Stimulated activated naive CD4-positive, alpha-beta T cell (primary cell): ENCODE results near the gene ECHDC3.
"Not testable (repeated sequence)": the region's sequence is repeated elsewhere in the genome, so short reads cannot be mapped to it uniquely, and the experiment has no call there.

Experiments used
- DNase-seq, 6 experiments: peaks; one replicate each; lab custom pipeline; 2025; lab: John Stamatoyannopoulos, UW

ECHDC3 gene

DNA sequence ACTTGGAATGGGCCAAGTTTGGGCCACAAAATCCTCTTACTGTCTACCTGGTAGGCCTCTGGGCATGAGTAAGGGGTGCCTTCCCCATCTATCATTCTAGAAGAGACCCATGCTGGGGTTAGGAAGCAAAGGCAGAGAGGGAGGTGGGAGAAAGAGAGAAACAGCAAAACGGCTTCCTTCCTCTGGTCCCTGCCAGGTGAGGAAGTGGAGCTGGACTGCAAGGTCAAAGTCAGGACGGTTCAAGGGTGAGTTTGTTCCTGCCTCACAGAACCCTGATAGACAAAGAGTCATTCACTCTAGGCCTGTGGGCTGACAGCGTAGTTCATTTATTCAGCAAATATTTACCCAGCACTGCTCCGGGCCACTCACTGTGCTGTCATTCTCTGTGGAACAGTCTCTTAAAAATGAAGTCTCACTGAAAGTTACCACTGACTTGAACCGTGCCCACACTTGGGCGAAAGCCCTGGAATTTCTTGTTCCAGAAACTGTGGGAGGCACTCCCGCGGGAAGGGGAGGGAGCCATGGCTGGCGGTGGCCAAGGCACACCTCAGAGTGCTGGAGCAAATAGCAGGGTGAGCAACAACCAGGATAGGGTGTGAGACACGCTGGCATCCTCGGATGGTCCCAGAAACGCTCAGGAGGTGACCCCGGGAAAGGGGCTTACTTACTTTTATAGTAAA is 26.2 kb upstream of the ECHDC3 start:
- DNase-seq, result no peak

GRCh38 chr10:11716686-11717085 is 25.5 kb upstream of the ECHDC3 start:
- no peak for DNase-seq

DNA sequence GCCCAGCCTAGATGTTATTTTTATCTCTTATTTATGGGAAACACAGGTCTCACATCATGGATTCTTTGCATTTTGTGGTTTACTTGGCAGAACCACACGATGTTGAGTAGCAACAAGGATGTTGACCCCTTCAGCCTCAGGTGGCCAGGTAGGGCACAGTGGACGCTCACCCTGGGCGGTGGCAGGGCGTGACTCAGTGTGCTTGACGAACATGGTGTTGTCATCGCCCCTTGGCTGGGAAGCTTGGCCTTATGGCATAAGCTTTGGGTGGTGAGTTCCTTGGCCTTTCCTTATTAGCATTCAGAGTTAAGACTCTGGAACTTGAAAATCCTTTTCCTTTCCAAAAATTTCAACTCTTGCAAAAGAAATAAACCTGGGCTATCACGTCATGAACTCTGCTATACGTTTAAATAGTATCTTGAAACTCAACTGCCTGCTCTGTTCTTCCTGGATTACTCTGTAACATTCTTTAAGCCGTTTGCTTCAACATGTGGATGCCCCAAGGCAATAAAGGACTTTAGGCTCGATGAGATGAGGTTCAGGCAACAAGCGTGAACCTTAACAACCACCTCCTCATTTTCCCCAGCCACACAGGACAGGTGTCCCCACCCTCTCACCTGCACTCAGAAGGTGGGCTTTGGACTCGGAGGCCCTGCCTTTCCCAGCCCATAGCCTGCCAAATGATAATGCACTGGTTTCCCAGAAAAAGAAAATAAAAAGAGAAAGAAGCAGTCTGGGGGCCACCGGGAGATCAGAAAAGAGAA is 22.5 kb upstream of the ECHDC3 start:
- no peak for DNase-seq

DNA sequence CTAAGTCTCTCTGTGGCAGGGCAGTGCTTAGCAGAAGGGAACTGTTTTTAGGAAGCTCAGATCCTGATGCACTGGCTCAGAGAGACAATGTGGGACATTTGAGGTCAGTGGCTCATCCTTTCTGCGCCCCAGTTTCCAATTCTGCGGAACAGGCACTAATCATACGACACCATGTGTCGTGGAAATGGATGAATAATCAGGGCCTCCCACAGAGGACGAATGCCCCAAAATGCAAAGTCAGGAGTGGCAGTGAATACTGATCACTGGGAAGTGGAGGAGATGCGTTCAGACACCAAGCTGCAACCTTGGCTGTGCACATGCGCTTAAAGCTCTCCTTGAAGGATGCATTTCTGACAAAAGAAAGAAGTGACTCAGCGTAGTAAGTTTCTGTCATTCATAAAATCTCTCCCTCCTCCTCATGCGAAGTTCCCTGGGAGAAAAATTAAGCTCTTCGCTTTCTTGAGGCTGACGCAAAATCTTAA is 21.9 kb upstream of the ECHDC3 start:
- no peak for DNase-seq

DNA sequence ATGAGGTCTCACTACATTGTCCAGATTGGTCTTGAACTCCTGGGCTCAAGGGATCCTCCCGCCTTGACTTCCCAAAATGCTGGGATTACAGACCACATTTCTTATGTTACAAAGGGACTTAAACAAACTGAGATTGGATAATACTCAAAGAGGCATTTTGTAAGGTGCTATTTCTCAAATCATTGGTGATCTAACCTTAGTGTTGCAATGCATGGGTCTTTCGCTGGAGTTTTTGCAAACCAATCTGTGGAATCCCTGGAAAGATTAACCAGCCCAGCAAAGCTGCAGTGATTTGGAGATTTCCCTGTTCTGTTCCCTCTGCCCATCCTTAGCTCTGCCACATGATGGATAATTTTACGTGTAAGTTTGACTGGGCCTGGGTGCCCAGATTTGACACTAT is 20.4 kb upstream of the ECHDC3 start:
- DNase-seq, result no peak

DNA sequence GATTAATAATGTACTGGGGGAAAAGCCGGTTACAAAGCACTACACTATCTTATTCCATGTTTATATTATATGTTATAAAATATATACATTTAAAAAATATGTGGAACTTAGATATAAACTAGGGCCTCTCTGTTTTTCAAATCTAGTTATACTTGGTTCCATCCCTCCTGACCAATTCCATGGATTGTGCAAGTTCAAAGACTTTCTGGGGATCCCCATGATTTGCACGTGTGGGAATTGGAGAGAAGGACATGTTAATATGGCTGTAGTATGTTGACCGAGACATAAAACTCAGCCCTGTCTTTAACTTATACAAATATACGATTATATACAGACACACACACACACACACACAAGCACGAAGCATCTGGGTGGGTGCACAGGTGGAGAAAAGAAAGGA is 18.8 kb upstream of the ECHDC3 start:
- DNase-seq, result no peak

DNA sequence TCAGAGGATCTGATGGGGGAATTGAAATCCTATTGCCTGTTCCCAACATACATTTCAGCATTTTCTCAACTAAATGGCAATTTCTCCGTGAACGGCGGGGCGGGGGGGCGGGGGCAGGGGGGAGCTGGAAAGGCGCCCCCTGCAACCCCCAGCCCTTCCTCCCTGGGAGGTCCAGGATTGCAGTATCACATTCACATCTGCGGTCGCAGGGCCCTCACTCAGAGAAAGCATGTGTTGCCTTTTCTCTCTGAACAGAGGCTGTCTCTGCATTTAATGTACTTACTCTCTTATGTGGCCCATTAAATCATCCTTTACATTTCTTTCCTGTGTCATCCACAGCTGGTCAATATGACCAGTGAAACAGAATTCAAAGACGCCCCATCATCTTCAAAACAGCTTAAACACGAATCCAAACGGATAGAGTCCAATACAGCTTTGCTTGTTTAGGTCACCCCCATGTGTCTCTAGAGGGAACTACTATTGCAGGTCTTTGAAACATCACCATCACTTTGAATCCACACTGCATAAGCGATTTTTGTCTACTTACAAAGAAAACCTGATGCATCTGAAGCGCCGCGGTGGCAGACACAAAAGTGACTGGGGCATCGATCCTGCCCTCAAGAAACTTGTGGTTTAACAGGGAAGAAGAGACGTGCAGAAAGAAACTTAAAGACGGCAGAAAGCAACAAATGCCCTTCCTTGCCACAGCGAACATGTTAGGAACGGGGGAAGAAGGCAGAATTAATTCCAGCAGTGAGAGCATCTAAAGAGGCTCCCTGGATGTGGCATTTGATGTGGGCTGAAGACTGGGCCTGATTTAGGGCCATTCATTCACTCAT is 17.0 kb upstream of the ECHDC3 start:
- DNase-seq, result peak in 3 of 6 experiments; percentile 40 to 65 (median 61)

GRCh38 chr10:11725912-11726311 is 16.3 kb upstream of the ECHDC3 start:
- no peak for DNase-seq

DNA sequence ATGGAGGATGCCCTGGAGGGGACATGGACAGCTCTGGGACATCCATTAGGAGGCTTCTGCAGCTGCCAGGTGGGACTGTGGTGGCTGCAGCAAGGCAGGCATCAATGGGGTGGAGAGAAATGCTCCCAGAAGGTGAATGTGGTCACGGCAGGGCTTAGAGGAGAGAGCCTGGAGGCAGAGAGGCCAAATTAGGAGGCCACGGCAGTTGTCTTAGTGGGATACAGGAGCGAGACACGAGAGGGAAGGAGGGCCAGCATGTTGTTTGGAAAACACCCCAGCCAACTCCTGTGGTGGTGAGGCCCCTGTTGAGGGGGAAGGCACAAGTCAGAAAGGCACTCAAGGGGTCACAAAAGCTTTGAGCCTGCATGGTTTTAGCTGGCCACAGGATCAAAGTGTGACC is 14.6 kb upstream of the ECHDC3 start:
- no peak for DNase-seq

DNA sequence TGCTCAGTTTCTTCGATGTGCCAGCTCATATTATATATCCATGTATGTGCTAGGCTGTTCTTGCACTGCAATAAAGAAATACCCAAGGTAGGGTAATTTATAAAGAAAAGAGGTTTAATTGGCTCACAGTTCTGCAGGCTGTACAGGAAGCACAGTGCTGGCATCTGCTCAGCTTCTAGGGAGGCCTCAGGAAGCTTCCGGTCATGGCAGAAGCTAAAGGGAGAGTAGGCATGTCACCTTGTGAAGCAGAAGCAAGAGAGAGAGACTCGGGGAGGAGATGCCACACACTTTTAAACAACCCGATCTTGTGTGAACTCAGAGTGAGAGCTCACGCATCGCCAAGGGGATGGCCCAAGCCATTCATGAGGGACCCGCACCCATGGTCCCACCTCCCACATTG is 13.8 kb upstream of the ECHDC3 start:
- DNase-seq, result no peak

GRCh38 chr10:11729790-11730315 is 12.3 kb upstream of the ECHDC3 start:
- DNase-seq, result no peak

GRCh38 chr10:11730779-11731178 is 11.4 kb upstream of the ECHDC3 start:
- DNase-seq, result no peak

DNA sequence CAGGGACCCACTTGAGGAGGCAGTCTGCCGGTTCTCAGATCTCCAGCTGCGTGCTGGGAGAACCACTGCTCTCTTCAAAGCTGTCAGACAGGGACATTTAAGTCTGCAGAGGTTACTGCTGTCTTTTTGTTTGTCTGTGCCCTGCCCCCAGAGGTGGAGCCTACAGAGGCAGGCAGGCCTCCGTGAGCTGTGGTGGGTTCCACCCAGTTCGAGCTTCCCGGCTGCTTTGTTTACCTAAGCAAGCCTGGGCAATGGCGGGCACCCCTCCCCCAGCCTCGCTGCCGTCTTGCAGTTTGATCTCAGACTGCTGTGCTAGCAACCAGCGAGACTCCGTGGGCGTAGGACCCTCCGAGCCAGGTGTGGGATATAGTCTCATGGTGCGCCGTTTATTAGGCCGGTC is 5.4 kb upstream of the ECHDC3 start:
- not testable (repeated sequence) for DNase-seq

GRCh38 chr10:11737258-11738032 is 4.7 kb upstream of the ECHDC3 start:
- not testable (repeated sequence) for DNase-seq

- DNase-seq, result no peak
Measured at GRCh38 chr10:11740907-11741306, 1.3 kb upstream of the ECHDC3 start.

DNA sequence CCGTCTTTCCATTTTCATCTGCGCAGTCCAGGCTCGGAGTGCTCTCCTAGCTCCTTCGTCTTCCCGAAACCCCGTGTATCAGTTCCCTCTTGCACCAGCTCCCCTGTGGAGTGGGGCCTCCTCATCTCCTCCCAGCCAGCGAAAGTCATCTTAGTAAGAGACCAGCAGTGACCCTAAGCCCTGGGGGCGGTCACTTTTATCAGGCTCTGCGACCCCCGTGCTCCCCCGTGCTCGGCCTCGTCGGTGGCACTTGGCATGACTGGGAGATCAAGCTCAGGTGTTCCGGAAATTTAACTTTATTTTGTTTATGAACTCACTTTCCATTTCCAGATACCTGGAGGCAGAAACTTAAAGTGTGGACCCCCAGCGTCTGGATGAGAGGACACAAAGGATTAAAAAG is 574 bp upstream of the ECHDC3 start:
- no peak for DNase-seq

GRCh38 chr10:11742779-11743298 is 657 bp downstream of the ECHDC3 start:
- peak in 1 of 6 experiments; percentile 33 for DNase-seq

DNA sequence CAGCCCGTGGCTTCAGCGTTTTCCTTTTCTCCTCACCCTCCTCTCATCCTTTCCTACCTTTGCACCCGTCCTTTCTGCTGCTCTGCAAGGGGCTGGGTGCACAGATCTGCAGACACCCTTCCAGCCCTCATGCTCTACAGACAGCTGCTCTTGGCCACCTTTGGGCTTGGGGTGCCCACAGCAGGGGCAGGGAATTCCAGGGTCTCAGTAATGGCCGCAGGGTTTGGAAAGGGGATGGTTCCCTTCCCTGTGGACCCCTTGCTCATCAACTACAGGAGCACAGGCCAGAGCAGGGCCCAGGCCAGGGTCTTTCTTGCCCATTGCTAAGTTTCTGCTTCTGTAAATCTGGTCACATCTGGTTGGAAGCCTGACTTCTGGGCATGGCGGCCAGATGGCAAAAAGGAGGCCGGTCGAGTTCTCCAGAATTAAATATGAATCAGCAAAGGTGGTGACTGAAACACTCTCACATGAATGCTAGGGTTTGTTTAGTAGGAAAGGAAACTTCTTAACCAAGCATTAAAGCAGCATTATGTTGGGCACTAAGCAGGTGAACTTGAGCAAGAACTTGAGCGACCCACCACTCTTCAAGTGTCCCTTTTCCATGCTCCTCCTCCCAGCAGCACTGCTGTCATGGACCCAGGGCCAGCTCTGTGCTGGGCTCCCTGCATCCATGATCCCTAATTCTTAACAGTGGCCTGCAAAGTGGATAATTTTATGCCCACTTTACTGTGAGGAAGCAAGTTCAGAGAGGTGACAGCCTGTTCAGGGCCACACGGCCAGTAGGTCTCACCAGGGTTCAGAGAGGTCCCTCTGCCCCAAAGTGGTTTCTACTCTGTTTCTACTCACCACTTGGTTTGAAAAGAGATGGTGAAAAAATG is 1.5 kb downstream of the ECHDC3 start:
- no peak for DNase-seq

DNA sequence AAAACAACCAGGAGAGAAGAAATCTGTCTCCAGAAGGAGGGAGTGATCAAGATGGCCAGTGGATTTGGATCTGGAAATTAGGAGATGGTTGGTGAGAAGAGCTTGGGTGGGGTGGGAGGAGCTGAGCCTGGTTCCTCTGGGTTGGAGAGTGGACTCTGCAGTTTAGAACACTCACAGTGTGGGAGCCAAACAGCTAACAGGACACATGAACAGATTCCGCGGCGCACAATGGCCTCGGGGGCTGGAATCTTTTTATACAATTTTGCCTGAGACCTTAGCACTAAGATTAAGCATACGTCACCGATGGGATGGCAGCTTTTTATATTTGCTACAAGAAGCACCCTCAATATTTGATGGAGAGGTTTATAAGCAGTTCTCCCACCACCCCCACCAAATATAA is 2.9 kb downstream of the ECHDC3 start:
- DNase-seq, result no peak

DNA sequence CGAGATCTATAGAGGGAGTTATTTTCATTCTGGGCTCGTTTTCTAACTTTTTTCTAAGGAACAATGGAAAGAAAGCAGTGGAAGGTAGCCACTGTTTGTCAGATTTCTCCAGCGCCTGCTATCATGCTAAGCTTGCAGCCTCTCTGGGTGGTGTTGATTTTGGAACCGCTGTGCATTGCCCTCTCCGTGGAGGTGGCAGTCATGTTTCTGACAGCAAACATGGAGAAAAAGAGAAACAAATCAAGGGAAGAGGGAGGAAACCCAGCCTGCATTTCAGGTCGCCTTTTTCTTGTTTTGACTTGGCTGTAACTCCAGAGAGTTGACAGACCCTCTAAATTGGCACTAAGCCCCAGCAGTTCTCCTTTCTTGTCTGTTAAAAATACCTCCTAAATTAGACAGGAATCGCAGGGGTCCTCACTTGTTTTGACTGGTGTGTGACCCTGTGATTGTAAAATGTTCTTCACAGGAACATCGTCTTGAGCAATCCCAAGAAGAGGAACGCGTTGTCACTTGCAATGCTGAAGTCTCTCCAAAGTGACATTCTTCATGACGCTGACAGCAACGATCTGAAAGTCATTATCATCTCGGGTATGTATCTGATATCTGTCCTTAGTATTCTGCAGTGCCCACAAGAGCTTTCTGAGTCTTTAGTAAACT is 4.8 kb downstream of the ECHDC3 start:
- no peak for DNase-seq
